ENCODE measurements around the gene PDE6H. TPM values are rescaled to one million over a fixed set of nuclear protein-coding genes. Genes with fewer than 3 reads are reported as not detected.

PDE6H gene
- polyA plus RNA-seq, 12 donors = not detected

DNA sequence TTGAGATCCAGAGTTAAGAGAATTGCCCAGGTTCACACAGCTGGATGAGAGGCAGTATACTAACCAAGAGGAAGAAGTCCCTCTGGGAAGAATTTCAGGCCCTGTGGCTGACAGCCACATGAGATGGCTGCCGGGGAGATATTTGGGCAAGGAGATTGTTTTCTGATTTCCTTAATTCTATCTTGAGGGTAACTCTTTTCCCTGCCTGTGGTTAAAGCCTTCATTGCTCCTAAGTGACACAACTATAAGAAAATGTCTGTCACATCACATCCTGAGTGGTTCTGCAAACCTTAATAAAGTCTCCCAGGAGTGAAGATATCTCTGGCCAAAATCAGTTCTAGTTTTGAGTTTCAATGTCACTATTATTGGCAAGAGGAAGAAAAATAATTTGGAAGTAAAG lies 21.0 kb upstream of the PDE6H start:
- no peak for DNase-seq

DNA sequence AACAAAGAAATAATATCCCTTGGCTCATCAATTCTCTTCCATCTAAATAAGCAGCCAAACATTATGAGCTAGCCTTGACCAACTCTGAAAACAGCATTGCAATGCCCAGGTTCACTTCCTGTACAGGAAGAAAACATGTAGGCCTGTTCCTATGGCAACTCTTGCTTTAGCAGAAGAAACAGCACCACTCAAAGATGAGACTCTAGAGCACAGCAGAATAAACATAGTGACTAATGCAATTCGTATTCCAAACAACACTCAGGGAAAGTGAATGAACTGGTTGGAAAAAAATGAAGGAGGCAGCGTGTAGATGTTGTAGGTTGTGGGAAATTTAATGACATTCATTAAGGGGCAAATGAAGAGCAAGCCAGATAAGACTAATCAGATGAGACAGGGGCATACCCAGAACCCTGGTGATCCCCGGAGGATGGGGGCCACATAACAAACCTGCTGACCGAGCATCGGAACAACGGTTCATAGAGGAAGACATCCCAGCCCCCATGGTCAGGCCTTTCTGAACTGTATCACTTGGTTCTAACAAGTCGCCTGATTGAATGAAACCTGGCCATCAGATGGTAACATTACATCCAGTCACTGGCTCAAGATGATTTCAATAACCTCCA lies 20.4 kb upstream of the PDE6H start:
- peak; percentile 42 for DNase-seq

DNA sequence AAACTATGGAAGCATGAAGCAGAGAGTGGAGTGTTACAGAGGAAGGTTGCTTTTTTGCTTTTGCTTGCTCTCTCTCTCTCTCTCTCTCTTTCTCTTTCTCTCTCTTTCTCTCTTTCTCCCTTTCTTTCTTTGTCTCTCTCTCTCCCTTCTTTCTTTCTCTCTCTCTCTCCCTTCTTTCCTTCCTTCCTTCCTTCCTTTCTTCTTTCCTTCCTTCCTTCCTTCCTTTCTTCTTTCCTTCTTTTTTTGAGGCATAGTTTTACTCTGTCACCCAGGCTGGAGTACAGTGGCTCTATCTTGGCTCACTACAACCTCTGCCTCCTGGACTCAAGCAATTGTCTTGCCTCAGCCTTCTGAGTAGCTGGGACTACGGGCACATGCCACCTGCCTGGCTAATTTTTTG lies 19.1 kb upstream of the PDE6H start:
- DNase-seq = no peak

DNA sequence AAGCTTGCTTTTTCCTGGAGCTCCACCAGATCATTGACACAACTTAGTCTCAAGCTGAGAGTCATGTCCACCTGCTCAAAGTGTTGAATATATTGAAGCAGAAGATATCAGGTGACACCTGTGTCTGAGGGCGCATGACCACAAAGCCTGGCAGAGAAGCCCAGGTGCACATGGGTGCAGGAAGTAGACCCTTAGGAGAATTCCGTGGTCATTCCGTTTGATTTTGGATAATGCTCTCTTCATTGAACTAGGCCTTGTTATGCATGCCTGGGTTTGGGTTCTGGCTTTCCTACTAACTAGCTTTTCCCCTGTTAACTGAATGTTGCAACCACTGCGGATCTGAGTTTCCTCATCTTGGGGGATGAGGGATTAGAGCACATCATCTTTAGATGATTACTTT lies 18.6 kb upstream of the PDE6H start:
- DNase-seq = no peak

DNA sequence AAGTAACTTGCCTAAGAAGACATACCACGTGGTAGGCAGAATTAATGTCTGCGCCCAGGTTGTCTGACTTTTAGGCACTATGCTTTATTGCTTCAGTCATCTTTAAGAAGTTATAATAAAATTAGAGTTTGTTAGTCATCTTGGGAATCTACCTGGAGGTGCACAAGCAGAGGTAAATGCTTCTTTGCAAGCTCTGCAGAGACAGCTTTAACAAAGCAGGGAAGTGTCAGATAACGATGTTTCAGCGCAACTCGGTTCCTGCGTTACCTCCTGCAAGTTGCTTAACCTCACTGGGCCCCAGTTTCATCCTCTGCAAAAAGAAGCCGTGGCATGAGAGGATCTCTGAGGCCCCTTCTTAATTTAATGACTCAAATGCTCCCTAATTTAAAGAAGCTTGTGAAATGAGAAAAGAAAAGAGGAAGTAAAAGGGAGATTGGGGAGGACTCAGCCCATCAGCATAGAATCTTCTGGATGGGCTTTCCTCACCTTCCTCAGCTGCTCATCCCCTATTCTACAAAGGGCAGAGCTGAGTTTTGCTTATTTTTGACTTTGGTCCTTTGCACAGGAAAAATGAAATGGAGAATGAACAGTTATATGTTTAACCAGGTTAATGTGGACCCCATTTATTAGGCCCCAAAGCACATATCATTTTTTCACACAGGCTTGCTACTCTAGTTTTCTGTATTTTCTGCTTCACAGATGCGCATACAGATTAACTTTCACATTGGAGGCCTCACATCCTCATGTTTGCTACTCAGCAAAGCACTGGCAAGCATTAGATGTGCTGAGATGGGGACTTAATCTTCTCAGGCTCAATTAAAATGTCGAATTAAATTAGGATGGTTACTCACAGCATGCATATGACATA lies 16.6 kb upstream of the PDE6H start:
- DNase-seq = no peak

DNA sequence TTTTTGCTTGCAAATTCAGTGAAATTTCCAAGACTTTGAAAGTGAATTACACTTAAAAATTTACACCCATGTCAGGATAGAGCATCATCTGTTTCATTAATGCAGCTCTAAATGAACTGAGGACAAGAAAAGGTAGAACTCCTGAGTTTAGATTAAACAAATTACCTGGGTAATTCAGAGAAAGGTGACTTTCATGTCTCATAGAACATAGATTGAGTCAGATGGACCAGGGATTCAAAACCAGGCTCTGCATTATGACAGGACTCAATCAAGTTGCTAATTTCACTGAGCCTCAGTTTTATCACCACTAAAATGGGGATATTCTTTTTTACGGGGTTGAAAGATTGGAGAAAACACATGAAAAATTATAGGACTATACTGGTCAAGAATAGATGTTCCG lies 15.9 kb upstream of the PDE6H start:
- DNase-seq = no peak

DNA sequence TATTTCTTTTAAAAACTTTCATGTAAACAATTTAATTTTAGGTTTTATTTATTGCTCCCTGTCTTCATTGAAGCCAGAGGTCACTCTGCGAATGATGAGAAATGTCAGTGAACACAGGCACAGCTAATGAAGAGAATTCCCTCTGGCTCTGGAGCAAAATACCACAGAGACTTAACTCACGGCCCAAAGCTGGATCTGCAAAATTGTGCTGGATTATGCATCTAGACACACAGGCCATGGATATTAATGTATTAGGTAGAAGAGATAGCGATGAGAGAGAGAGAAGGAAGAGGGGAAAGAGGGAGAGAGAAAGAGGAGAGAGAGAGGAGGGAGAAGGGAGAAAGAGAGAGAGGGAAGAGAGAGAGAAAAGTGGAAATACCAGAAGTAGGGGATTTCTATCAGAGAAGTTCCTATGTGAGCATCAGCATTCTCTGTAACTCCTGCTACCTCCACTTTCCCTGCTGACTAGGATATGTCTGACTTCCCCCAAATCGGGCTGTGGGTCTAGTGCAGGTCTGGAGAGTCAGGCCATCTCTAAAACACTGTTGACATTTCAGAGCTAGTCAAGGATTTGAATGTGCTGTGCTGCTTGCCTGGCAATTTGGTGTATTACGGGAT lies 15.2 kb upstream of the PDE6H start:
- DNase-seq = no peak

DNA sequence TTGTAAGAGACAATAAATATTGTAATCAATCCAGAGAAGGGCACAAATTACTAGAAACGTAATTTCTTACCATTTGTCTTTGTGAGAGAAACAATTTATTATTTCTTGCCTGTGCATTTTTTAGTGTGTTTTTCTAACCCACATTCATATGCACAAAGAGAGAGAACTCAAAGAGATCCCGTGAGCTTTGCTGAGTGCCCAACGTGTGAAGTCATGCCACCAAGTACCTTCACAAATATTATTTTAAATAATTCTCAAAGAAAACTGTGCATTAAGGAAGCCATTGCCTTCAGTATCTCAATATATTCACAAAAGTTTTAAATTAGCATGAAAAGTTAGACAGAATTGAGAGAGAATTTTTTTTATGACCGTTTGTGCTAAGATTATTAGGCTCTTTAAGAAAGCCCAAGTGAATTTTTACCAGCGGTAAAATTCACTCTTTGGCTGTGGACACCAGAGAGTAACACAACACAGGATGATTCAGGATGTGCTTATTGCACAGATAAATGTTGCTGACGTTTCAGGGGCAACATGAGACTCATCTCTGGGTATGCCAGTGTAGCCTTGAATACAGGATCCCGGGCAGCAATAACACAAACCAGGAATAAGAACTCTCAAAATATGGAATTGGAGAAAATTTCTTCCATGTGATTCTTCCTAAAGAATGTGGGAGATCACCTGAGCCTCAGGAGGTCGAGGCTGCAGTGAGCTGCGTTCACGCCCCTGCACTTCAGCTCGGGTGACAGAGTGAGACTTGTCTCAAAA lies 14.3 kb upstream of the PDE6H start:
- no peak for DNase-seq

DNA sequence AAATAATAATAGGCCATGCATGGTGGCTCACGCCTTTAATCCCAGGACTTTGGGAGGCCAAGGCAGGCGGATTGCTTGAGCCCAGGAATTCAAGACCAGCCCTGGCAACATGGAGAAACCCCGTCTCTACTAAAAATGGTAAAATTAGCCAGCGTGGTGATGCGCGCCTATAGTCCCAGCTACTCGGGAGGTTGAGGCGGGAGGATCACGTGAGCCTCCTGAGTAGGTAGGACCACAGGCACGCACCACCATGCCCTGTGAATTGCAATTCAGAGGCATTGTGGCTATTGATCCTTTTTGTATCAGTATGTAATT lies 13.8 kb upstream of the PDE6H start:
- DNase-seq = no peak

DNA sequence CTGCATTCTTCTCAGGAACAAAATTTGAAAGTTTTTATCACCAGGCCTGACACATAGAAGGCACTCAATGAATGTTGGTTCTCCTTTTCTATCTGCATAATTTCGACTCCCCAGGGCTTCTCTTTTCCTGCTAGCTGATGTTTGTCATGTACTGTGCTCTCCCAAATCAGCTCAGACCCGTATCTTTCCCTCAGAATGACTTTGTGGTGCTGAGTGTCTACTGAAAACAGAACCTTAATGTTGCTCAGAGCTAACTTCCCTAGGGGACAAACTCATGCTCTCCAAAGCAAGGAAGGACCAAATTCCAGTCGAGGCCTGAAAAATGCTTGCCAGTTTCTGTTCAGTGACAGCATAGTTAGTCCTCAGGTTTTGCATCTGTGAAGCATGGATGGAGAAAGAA lies 13.4 kb upstream of the PDE6H start:
- DNase-seq = no peak

DNA sequence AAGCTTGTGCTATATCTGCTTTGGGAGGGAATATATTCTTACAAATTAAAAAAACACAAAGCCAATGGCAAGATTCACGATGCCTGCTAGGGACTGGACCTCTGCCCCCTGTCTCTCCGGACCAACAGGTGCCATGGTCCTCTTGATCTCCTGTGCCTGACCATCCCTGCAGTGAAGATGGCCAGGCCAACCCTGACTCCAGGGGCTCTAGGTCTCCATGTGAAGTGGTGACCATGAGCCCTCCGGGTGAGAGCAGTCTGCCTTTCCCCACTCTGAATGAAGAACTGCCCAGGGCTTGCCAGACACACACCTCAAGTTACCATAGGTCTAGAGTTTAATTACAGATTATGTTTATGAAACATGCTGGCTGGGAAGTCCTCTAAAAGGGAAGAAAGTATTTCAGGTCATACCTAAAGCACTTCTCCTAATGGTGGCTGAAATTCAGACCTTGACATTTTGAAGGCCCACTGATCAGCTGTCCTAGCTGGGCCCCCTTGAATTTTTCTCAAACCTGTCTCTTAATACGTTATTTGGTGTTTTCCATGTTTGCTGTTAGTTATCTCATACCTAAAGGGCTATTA lies 12.8 kb upstream of the PDE6H start:
- no peak for DNase-seq

DNA sequence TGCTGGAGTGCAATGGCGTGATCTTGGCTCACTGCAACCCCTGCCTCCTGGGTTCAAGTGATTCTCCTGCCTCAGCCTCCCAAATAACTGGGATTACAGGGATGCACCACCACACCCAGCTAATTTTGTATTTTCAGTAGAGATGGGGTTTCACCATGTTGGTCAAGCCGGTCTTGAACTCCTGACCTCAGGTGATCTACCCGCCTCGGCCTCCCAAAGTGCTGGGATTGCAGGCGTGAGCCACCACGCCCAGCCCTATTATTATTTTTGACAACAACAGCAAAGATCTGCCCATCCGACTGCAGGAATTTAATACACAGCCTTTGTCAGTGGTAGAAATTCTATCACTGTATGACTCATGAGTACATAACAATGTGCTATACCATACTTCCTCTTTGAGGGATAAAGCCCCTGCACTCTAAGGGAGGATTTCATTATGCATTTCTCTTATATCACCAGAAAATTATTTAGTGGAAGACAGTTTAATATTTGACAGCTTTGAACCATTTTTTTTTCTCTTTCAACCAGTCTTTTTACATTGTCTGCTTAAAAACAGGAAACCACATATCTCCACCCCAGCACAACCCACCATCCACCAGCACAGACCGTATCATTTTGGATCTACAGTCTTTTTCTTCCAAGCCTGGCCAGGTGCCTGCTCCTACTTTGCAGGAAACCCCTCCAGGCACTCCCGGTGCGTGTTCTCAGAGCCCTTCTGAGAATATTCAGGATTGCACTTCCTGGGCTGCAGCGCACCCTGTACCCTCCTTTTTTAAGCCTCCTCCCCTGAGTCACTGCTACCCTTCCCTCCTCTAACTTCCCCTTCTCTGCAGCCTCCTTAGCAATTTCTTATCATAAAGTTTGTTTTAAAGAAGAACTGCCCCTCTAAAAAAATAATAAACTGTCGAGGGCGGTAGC lies 12.0 kb upstream of the PDE6H start:
- no peak for DNase-seq

DNA sequence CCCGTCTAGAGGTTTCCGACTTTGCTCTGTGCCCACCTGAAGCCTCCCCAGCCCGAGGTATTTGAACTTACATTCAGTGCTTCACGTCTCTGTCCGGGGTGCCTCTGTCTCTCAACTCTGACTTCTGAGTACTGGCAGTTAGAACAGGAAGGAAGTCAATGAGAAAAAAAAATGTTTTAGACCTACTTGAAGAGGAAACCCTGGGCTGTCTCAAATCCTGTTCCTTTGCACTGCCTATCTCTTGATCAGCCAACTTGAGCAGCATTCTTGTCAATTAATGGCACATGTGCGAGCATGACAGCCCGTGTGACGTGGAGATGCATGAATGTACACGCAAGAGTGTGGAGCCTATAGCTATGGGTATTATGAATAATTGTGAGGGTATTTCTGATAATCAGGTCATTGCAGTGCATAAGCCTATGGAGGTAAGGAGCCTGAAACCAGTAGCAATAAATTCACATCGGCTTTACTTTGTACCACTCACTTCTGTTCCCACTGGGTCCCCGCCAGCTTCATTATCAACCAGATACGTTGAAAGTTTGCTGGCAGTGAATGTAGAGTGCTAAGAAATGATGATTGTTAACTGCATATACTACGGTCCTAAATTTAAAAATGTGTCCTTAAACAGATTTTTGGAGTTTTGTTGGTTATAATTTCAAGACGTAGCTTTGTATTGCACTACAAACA lies 11.2 kb upstream of the PDE6H start, which contains the start of gene ARHGDIB:
Gene ARHGDIB (minus strand): TSS at position 136 of the 687 bp plus-strand sequence. CDS start 10,889 bp downstream, outside the sequence.
- DNase-seq = no peak

DNA sequence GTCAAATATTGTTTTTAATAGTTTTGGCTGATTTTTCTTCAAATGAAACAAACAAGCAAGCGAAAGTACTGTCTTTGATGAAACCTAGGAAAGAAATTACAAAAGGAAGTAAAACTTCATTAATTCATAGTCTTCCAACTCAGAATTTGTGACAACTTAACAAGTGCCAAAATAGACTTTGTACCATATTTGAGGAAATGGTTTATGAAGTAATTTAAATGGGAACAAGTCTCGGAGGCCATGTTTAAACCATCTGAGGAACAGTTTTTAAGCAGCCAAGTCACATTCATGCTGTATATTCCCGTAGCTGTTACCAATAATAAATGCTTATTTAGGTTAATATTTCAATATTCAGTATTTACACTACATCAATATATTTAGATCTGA lies 10.7 kb upstream of the PDE6H start:
- DNase-seq = no peak

DNA sequence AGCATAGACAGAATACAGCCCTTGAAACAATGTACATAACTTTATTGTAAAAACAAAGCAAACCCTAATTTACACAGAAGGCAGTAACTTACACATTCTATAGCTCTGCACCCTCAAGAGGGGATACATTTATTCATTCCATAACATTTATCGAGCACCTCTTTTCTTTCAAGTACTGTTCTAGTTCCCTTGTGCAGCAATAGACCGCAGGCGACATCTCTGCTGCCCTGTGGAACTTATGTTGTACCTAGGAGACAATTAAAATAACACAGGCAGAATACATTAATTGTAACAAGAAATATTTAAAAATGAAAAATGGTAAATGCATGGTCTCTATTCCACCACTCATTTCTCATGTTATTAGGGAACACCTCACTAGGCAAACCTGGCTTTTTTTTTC lies 10.0 kb upstream of the PDE6H start:
- no peak for DNase-seq

DNA sequence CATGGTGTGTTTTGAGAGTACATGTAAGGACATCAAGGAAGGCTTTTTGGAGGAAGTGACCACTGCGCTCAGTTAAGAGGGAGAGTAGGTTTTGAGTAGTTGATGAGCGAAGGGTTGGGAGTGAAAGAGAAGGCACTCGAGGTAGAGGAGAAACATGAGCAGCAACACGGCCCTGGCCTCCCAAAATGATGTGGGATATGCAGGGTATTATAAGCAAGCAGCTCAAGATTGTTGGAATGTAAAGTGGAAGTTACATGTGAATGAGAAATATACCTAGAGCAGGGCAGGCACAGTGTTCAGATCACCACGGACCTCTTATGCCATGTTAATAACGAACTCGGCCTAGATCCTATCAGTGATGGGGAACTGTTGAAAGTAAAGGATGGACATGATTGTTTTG lies 9.3 kb upstream of the PDE6H start:
- no peak for DNase-seq

DNA sequence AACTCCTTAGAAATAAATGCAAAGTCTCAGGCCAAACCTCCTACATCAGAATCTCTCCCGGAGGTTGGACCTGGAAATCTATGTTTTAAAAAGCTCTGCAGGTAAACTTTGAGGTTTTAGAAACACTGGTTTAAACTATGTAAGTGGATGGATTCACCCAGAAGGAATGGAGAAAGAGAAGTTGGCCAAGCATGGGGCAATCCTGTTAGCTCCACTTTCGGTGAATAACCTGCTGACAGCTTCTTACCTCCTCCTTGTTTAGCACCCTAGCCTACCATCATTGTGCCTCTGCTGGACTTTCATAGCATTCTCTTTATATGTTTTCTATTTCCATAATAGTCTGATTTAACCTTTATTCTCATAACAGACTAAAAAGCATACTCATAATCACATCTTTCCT lies 8.4 kb upstream of the PDE6H start:
- no peak for DNase-seq

DNA sequence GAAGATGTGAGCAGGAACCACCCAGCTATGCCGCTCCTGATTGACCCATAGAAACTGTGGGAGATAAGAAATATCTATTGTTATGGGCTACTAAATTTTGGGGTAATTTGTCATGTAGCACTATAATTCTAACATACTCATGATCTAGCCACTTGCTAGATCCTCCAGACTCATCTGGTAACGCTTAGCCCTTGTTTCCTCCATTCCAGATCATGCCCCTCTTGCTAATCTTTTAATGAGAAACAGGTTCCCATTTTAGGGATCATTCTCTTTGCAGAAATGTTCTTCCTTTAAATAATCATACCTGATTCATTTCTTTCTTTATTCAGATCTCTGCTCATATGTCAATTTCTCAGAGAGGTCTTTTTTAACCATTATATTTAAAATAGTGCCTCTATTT lies 7.6 kb upstream of the PDE6H start:
- DNase-seq = no peak

DNA sequence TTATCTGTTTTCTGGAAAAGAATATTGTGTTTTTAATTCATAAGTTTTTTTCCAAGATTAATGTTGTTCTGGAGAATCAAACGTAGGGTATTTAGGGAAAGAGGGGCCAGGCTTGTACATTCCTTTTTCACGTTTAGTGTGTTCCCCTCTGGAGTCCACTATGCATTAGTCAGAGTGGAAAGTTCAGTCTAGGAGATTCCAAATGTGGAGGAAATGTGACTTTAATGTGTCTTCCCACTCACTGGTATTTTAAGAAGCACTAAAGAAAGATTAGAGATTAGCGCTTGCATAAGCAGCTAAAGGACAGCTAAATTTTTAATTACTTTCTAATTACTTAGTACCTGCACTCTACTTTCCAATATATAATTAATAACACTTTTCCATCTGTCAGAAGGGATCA lies 4.4 kb upstream of the PDE6H start:
- no peak for DNase-seq

DNA sequence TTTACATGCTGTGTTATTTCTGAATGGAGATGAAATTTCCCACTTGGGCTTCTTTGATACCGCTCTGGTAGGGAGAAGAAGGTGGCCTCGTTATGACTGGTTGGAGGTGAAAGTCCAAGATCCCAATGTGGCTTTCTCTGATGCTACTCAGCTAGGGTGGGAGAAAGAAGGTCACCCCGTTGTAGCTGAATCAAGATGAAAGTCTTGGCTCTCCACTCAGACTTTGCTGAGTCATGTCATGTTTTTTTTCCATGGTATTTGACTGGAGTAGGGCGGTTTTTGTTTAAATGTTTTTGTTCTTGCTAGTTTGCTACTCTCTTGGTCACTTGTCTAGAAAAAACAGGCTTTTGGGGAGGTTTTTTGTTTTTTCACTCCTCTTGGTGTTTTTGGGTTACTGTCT lies 2.4 kb upstream of the PDE6H start:
- DNase-seq = no peak
